Measurements from ENCODE around the gene S1PR3.

- TF ChIP-seq CTCF (IDR thresholded peaks at IDR 0.05) (no peak), ZFX (IDR thresholded peaks at IDR 0.05; ENCODE audit: borderline replicate concordance) (no peak)
These were observed 7.2 kb downstream of the S1PR3 start for GRCh38 chr9:88998503-88998902.

Measured in 22Rv1 (cell line).